ENCODE measurements around the gene SLC17A2.

The SLC17A2 gene

GRCh38 chr6:25880601-25881000, 49.9 kb downstream of the SLC17A2 start:
- TF ChIP-seq ZNF292 (tag by site-specific recombination; IDR thresholded peaks at IDR 0.05; ENCODE audit: borderline replicate concordance, low read depth) (no peak), ZNF433 (tag by site-specific recombination; IDR thresholded peaks at IDR 0.05; ENCODE audit: low read depth) (no peak), ZNF707 (tag by site-specific recombination; IDR thresholded peaks at IDR 0.05) (no peak)
- TF ChIP-seq, protein P1, sequence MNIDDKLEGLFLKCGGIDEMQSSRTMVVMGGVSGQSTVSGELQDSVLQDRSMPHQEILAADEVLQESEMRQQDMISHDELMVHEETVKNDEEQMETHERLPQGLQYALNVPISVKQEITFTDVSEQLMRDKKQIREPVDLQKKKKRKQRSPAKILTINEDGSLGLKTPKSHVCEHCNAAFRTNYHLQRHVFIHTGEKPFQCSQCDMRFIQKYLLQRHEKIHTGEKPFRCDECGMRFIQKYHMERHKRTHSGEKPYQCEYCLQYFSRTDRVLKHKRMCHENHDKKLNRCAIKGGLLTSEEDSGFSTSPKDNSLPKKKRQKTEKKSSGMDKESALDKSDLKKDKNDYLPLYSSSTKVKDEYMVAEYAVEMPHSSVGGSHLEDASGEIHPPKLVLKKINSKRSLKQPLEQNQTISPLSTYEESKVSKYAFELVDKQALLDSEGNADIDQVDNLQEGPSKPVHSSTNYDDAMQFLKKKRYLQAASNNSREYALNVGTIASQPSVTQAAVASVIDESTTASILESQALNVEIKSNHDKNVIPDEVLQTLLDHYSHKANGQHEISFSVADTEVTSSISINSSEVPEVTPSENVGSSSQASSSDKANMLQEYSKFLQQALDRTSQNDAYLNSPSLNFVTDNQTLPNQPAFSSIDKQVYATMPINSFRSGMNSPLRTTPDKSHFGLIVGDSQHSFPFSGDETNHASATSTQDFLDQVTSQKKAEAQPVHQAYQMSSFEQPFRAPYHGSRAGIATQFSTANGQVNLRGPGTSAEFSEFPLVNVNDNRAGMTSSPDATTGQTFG (tag by site-specific recombination; IDR thresholded peaks at IDR 0.05; ENCODE audit: borderline replicate concordance) = no peak
- TF ChIP-seq, protein P2, sequence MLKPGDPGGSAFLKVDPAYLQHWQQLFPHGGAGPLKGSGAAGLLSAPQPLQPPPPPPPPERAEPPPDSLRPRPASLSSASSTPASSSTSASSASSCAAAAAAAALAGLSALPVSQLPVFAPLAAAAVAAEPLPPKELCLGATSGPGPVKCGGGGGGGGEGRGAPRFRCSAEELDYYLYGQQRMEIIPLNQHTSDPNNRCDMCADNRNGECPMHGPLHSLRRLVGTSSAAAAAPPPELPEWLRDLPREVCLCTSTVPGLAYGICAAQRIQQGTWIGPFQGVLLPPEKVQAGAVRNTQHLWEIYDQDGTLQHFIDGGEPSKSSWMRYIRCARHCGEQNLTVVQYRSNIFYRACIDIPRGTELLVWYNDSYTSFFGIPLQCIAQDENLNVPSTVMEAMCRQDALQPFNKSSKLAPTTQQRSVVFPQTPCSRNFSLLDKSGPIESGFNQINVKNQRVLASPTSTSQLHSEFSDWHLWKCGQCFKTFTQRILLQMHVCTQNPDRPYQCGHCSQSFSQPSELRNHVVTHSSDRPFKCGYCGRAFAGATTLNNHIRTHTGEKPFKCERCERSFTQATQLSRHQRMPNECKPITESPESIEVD (tag by site-specific recombination; IDR thresholded peaks at IDR 0.05) = no peak
- TF ChIP-seq, protein P3, sequence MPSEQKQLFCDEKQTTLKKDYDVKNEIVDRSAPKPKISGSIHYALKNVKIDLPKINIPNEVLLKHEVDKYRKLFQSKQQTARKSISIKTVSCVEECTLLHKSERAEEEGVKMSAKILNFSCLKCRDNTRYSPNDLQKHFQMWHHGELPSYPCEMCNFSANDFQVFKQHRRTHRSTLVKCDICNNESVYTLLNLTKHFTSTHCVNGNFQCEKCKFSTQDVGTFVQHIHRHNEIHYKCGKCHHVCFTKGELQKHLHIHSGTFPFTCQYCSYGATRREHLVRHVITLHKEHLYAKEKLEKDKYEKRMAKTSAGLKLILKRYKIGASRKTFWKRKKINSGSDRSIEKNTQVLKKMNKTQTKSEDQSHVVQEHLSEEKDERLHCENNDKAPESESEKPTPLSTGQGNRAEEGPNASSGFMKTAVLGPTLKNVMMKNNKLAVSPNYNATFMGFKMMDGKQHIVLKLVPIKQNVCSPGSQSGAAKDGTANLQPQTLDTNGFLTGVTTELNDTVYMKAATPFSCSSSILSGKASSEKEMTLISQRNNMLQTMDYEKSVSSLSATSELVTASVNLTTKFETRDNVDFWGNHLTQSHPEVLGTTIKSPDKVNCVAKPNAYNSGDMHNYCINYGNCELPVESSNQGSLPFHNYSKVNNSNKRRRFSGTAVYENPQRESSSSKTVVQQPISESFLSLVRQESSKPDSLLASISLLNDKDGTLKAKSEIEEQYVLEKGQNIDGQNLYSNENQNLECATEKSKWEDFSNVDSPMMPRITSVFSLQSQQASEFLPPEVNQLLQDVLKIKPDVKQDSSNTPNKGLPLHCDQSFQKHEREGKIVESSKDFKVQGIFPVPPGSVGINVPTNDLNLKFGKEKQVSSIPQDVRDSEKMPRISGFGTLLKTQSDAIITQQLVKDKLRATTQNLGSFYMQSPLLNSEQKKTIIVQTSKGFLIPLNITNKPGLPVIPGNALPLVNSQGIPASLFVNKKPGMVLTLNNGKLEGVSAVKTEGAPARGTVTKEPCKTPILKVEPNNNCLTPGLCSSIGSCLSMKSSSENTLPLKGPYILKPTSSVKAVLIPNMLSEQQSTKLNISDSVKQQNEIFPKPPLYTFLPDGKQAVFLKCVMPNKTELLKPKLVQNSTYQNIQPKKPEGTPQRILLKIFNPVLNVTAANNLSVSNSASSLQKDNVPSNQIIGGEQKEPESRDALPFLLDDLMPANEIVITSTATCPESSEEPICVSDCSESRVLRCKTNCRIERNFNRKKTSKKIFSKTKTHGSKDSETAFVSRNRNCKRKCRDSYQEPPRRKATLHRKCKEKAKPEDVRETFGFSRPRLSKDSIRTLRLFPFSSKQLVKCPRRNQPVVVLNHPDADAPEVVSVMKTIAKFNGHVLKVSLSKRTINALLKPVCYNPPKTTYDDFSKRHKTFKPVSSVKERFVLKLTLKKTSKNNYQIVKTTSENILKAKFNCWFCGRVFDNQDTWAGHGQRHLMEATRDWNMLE (tag by site-specific recombination; conservative IDR thresholded peaks at IDR 0.05; ENCODE audit: low read depth) = no peak
- TF ChIP-seq, protein P4, sequence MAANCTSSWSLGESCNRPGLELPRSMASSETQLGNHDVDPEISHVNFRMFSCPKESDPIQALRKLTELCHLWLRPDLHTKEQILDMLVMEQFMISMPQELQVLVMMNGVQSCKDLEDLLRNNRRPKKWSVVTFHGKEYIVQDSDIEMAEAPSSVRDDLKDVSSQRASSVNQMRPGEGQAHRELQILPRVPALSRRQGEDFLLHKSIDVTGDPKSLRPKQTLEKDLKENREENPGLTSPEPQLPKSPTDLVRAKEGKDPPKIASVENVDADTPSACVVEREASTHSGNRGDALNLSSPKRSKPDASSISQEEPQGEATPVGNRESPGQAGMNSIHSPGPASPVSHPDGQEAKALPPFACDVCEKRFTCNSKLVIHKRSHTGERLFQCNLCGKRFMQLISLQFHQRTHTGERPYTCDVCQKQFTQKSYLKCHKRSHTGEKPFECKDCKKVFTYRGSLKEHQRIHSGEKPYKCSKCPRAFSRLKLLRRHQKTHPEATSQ (tag by site-specific recombination; IDR thresholded peaks at IDR 0.05) = no peak
- H3K36me3 ChIP-seq (ENCODE audit: control insufficient read depth in 2 of 2, insufficient read depth in 1 of 2, low read length in 2 of 2) = no peaks in the 10 kb centered on the region
- H3K4me3 ChIP-seq (ENCODE audit: low read depth, low read length) = no peak overlapping the region
- no peaks in the 10 kb centered on the region for H3K9me3 ChIP-seq (ENCODE audit: control insufficient read depth, insufficient read depth, low read depth, low read length)
- H3K27ac ChIP-seq (ENCODE audit: extremely low read depth, low read depth, low read length) = no peak overlapping the region
- ChIA-PET POLR2A (no interaction called here), CTCF (interaction anchor here (0.5 to 1.0 kb wide), 3 partner anchors 14 to 123 kb away, joined by 3 to 8 read pairs (median 4); no protein-coding TSS in a partner anchor)
- H3K4me1 ChIP-seq (ENCODE audit: control insufficient read depth, insufficient read depth, low read length) = no peaks in the 10 kb centered on the region; the same call in 1 of the 2 replicates

GRCh38 chr6:25878721-25879322, 51.7 kb downstream of the SLC17A2 start:
- H3K27ac ChIP-seq (ENCODE audit: extremely low read depth, low read depth, low read length) = no peak overlapping the region
- no peaks in the 10 kb centered on the region; the same call in 1 of the 2 replicates for H3K4me1 ChIP-seq (ENCODE audit: control insufficient read depth, insufficient read depth, low read length)
- POLR2A ChIA-PET = no interaction called here
- CTCF ChIA-PET = interaction anchor here (0.5 kb wide), 1 partner anchor 162 kb away, joined by 3 read pairs; no protein-coding TSS in a partner anchor
- H3K9me3 ChIP-seq (ENCODE audit: control insufficient read depth, insufficient read depth, low read depth, low read length) = no peaks in the 10 kb centered on the region
- no peak overlapping the region for H3K4me3 ChIP-seq (ENCODE audit: low read depth, low read length)
- TF ChIP-seq ZNF610 (tag by site-specific recombination; IDR thresholded peaks at IDR 0.05; ENCODE audit: borderline replicate concordance) (no peak), ZBTB21 (tag by site-specific recombination; IDR thresholded peaks at IDR 0.05) (no peak), PRDM1 (tag by site-specific recombination; IDR thresholded peaks at IDR 0.05) (peak; percentile 59), ZNF214 (tag by site-specific recombination; IDR thresholded peaks at IDR 0.05; ENCODE audit: borderline replicate concordance) (no peak), MYNN (tag by site-specific recombination; IDR thresholded peaks at IDR 0.05; ENCODE audit: borderline replicate concordance) (no peak), ZNF558 (tag by site-specific recombination; IDR thresholded peaks at IDR 0.05) (no peak), ZNF366 (tag by site-specific recombination; conservative IDR thresholded peaks at IDR 0.05) (peak; percentile 66), ZBTB20 (tag by site-specific recombination; IDR thresholded peaks at IDR 0.05) (no peak), ZNF426 (tag by site-specific recombination; IDR thresholded peaks at IDR 0.05) (no peak)
- TF ChIP-seq, protein P3 (tag by site-specific recombination; conservative IDR thresholded peaks at IDR 0.05; ENCODE audit: low read depth) = no peak
- H3K36me3 ChIP-seq (ENCODE audit: control insufficient read depth in 2 of 2, insufficient read depth in 1 of 2, low read length in 2 of 2) = no peaks in the 10 kb centered on the region
